HG03571 (cell line): ENCODE data around the gene ATAD3C.
A peak's percentile ranks its signal among the peaks of the same experiment; 100 is the strongest.
"Not testable (repeated sequence)": the region's sequence is repeated elsewhere in the genome, so short reads cannot be mapped to it uniquely, and the experiment has no call there.

Source experiments
- ATAC-seq: cut with Tn5 transposase; IDR thresholded peaks from one replicate; pipeline ENCODE4 v1.9.1; 2021; ENCODE audit not compliant: unreplicated experiment

ATAD3C gene

GRCh38 chr1:1470626-1471388 lies 21.3 kb downstream of the ATAD3C start:
- no peak for ATAC-seq

GRCh38 chr1:1471389-1472052 lies 22.0 kb downstream of the ATAD3C start, which contains the start of gene ATAD3B:
Gene ATAD3B (plus strand): TSS chr1:1471765. CDS start chr1:1471885, 120 bp downstream.
- ATAC-seq, result peak; percentile 72

- ATAC-seq, result peak; percentile 30
Measured at GRCh38 chr1:1472053-1472876, 22.8 kb downstream of the ATAD3C start.

DNA sequence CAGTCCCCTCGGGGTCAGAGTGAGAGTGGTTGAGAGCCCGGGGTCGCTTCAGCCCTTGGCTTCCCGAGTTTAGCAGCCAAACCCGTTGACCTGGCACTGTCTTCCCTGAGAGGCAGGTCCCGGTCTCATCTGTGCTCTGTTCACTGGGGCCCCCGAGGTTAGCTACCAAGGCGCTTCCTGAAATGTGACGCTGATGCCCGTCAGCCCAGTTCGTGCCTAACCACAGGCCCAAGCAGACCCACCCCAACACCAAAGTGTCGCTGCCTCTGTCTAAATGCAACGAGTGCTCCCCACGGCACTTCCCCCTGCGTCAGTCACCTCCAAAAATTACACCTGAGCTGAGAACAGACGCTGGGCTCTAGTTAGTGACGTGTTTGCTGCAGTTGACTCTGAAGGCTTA lies 26.5 kb downstream of the ATAD3C start:
- not testable (repeated sequence) for ATAC-seq

DNA sequence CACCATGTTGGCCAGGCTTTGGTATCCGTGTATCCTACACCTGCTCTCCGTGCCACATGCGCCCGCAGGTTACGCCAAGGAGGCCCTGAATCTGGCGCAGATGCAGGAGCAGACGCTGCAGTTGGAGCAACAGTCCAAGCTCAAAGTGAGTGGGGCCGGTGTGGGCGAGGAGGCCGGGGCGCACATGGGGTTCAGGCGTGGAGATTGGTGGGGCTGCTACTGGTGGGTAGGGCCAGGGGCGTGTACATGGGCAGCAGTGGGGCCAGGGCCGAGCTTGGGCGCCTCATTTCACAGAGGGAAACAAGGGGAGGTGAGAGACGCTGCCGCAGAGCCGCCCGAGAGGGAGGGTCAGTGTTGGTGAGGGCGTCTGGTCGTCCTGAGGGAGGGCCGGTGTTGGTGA lies 27.7 kb downstream of the ATAD3C start:
- ATAC-seq, result no peak

- ATAC-seq, result no peak
Measured at GRCh38 chr1:1479547-1480487, 30.3 kb downstream of the ATAD3C start.

DNA sequence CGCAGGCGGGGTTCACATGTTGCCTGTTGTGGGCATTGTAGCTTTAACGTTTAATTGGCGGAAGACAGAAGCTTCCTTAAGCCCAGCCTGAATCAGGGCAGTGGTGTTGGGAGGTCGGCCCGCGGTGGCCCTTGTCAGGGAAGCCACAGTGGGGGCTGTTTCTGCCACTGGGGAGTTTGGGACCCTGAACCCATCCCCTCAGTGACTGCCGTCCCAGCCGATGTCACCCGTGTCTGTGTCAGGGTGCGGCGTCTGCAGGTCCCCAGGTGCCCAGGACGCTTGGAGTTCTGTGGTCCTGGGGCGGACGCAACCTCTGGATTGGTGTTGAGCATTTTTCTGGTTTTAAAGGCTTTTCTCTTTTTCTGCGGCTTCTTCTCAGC lies 31.0 kb downstream of the ATAD3C start:
- ATAC-seq, result not testable (repeated sequence)

DNA sequence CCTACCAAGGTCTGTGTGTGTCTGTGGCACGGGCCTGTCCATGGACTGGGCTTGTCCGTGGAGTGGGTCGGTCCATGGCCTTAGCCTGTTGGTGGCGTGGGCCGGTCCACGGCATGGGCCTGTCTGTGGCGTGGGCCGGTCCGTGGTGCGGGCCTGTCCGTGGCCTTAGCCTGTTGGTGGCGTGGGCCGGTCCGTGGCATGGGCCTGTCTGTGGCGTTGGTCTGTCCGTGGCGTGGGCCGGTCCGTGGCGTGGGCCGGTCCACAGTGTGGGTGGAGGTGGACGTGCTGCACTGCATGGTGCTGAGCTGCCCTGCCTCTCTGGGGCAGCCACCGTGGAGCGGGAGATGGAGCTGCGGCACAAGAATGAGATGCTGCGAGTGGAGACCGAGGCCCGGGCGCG lies 32.3 kb downstream of the ATAD3C start:
- ATAC-seq, result not testable (repeated sequence)

- no peak for ATAC-seq
Measured at GRCh38 chr1:1482856-1483255, 33.4 kb downstream of the ATAD3C start.

- ATAC-seq, result no peak
Measured at GRCh38 chr1:1483714-1484113, 34.2 kb downstream of the ATAD3C start.

DNA sequence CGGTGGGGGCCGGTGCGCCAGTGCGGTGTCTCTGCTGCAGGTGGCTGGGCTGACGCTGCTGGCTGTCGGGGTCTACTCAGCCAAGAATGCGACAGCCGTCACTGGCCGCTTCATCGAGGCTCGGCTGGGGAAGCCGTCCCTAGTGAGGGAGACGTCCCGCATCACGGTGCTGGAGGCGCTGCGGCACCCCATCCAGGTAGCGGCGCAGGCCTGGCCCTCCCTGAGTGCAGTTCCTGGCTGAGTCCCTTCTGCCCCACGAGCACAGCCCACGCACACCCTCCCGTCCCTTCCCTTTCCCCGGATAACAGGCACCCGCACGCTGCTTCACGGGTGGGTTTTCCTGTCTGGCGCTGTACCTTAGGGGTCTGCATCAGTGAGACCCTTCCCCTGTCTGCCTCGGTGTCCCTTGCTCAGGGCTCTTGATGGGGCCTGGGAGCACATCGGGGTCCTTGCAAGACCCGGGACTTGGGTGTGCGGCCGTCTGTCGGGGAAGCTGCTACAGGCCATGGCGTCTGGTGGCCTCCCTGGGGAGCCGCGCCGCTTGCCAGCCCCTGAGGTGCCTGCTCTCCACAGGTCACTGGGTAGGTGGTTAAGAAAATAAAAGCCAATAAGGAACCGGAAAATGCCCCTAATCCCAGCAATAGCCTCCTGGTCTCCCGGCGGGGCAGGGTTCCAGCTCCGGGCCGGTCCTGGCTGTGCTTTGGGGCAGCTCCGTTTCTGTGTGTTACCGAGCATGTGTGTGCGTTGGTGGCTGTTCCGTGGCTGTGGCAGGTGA lies 35.7 kb downstream of the ATAD3C start:
- ATAC-seq, result not testable (repeated sequence)

- ATAC-seq, result not testable (repeated sequence)
Measured at GRCh38 chr1:1485755-1486317, 36.3 kb downstream of the ATAD3C start.

- ATAC-seq, result no peak
Measured at GRCh38 chr1:1487701-1488100, 38.2 kb downstream of the ATAD3C start.

DNA sequence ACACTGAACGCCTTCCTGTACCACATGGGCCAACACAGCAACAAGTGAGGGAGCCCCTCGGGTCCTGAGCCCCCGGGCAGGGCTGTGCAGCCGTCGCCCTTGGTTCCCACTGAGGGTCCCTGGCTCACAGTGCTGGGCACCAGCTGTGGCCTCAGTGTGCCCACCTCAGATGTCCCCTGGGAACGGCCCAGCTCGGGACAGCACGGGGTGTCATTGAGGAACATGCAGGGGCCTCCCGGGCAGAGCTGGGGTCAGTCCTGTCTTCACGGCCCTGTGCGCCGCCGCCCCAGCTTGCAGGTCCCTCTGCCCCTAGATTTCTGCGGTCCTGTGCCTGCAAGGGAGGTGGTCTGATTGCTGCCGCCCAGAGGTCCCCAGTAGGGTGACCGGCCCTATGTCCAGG lies 39.7 kb downstream of the ATAD3C start:
- no peak for ATAC-seq

DNA sequence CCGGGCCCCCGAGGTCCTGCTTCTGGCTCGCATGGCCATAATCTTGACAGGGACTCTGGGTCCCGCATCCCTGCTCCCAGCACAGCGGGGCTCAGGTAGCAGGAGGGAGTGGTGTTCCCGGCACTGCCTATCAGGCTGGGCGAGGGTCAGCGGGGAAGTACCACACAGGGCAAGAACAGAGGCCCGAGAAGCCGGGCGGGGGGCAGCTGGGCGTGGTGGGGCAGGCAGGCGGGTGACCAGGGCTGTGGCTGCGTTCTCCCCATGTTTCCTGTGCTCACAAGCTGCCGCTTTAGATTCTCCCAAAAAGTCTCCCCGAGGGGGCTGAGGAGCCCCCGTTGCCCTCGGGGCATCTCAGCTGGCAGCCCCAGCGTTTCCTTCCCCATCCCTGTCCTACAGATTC lies 40.4 kb downstream of the ATAD3C start:
- no peak for ATAC-seq

DNA sequence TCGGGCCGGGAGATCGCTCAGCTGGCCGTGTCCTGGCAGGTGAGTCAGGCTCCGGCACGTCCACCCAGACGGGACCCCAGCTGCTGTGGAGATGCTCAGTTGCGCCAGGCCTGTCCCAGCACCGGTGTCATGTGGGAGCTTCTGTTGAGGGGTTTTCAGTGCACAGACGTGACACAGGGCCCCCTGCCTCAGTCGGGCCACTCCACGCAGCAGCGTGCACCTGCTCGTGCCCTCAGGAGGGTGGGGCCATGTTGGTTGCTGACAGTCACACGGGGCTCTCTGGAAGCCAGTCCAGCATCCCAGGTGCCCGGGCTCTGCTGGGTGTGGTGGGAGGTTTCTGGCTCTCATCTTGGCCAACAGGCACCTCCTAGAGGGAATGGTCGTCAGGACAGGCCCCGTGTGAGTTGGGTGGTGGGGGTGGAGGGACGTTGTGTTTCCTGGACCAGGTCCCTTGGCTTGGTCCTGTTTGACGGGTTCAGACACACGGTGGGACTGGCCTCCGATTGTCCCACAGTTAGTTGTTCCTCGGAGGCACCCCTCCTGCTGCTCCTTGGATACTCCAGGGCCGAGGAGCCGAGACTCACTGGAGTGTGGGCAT lies 41.2 kb downstream of the ATAD3C start:
- no peak for ATAC-seq

DNA sequence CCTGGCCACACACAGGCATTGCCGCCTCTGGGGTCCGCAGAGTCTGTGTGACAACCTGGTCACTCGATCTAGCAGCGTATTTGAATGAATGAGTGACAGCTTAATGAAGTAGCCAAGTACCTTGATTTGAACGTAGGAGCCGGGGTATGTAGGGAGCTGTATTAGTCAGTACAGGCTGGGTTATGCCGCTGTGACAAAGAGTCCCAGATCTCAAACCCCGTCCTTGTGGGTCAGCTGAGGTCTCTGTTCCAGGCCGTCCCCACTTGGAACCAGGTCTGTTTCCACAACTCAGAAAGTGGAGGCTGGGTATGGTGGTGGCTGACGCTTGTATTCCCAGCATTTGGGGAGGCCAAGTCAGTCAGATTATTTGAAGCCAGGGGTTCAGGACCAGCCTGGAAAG lies 42.1 kb downstream of the ATAD3C start:
- ATAC-seq, result no peak

- not testable (repeated sequence) for ATAC-seq
Measured at GRCh38 chr1:1494311-1494710, 44.8 kb downstream of the ATAD3C start.

- ATAC-seq, result not testable (repeated sequence)
Measured at GRCh38 chr1:1495461-1495975, 46.0 kb downstream of the ATAD3C start.
